Urinary bladder (tissue), 4 donors: Measurements from ENCODE around the gene TIE1. TPM values are rescaled to one million over a fixed set of nuclear protein-coding genes. Genes with fewer than 3 reads are reported as not detected.
"Not testable (repeated sequence)": the region's sequence is repeated elsewhere in the genome, so short reads cannot be mapped to it uniquely, and the experiment has no call there.

Experiments
- DNase-seq: peaks from one replicate; pipeline ENCODE4 v3.0.0-alpha.2; 2015; ENCODE audit errors: extremely low spot score
- H3K27ac ChIP-seq: one replicate; pipeline ENCODE4 v1.5.1; 2013; ENCODE audit warnings: low read depth, mild to moderate bottlenecking, moderate library complexity
- H3K36me3 ChIP-seq: one replicate; pipeline ENCODE4 v1.6.1; 2013; ENCODE audit warnings: mild to moderate bottlenecking, moderate library complexity; ENCODE audit not compliant: insufficient read depth
- H3K4me1 ChIP-seq: one replicate; pipeline ENCODE4 v1.6.1; 2013; ENCODE audit warnings: mild to moderate bottlenecking, moderate library complexity; ENCODE audit not compliant: insufficient read depth
- H3K4me3 ChIP-seq: one replicate; pipeline ENCODE4 v1.5.1; 2013; ENCODE audit warnings: low read depth, low read length
- WGBS: extraction: QIAGEN DNeasy Blood & Tissue Kit; methylation state at CpG from one replicate; pipeline ENCODE4 v1.1.7; 2013; 5-methylcytosine and 5-hydroxymethylcytosine counted together
- polyA plus RNA-seq: library from polyadenylated mRNA; stranded (reverse); fragments of 200-250 nt; gene quantifications from one replicate; pipeline ENCODE4 v1.2.3, GENCODE V29; 2013
- total RNA-seq: library from RNA; depleted of rRNA; stranded (reverse); fragments of >200 nt; gene quantifications from one replicate; pipeline ENCODE4 v1.2.3, GENCODE V29; 2014
- donor health status: healthy with polysubstance abuse.
- donor health status: healthy.

TIE1 gene
- total and polyA plus RNA-seq, 2 donors = 35.2 to 38.5 TPM

- H3K36me3 ChIP-seq = peaks cover 2% of the 10 kb centered on the region
- H3K4me3 ChIP-seq = peak overlapping the region; percentile 87
- DNase-seq = no peak
- H3K4me1 ChIP-seq = no peaks in the 10 kb centered on the region
- 3% methylated on average over 48 of the region's 48 CpGs for WGBS
- peak overlapping the region; percentile 94 for H3K27ac ChIP-seq
Observed at GRCh38 chr1:43367026-43367903, 66.5 kb downstream of the TIE1 start.

GRCh38 chr1:43367904-43368645 lies 67.3 kb downstream of the TIE1 start, which contains the start of gene ELOVL1:
TSS of gene ELOVL1 (minus strand) at chr1:43368011. CDS start at chr1:43365609, 2,402 bp downstream.
- DNase-seq = no peak
- Histone ChIP-seq H3K4me3 (peak within 1 kb of the TSS; percentile 87), H3K27ac (peak within 1 kb of the TSS; percentile 95), H3K36me3 (peaks cover 2% of the 10 kb centered on the region), H3K4me1 (no peaks in the 10 kb centered on the region)
- WGBS = under 1% methylated on average over 58 of the region's 58 CpGs

GRCh38 chr1:43368646-43369020 lies 67.9 kb downstream of the TIE1 start:
- DNase-seq = no peak
- Histone ChIP-seq H3K27ac (no peak overlapping the region), H3K4me3 (peak overlapping the region; percentile 87), H3K36me3 (peaks cover 2% of the 10 kb centered on the region), H3K4me1 (no peaks in the 10 kb centered on the region)
- 17% methylated on average over 6 of the region's 6 CpGs for WGBS

GRCh38 chr1:43369779-43370178 lies 69.0 kb downstream of the TIE1 start:
- not testable (repeated sequence) for H3K4me1 ChIP-seq, H3K4me3 ChIP-seq, H3K36me3 ChIP-seq, H3K27ac ChIP-seq, DNase-seq
- WGBS = over 99% methylated on average over 6 of the region's 6 CpGs

GRCh38 chr1:43370564-43370963 lies 69.8 kb downstream of the TIE1 start:
- Histone ChIP-seq H3K27ac (no peak overlapping the region), H3K4me1 (no peaks in the 10 kb centered on the region), H3K4me3 (no peak overlapping the region), H3K36me3 (no peaks in the 10 kb centered on the region)
- DNase-seq = no peak
- WGBS = 67% methylated on average over 4 of the region's 4 CpGs

GRCh38 chr1:43372172-43372571 lies 71.4 kb downstream of the TIE1 start:
- WGBS = 98% methylated on average over 5 of the region's 5 CpGs
- no peak for DNase-seq
- H3K4me1 ChIP-seq = no peaks in the 10 kb centered on the region
- H3K36me3 ChIP-seq = no peaks in the 10 kb centered on the region
- no peak overlapping the region for H3K4me3 ChIP-seq
- no peak overlapping the region for H3K27ac ChIP-seq

Other genes with a start within 250 kb of the TIE1 start
- 30.3 TPM for gene EBNA1BP2, start 128.7 kb upstream of the TIE1 start, total RNA-seq
- 63.2 TPM for gene EBNA1BP2, start 128.7 kb upstream of the TIE1 start, polyA plus RNA-seq
- 0.11 TPM for gene CFAP57, start 128.7 kb upstream of the TIE1 start, total RNA-seq
- 0.05 TPM for gene CFAP57, start 128.7 kb upstream of the TIE1 start, polyA plus RNA-seq
- 0.32 TPM for gene TMEM125, start 31.0 kb upstream of the TIE1 start, total RNA-seq
- 0.47 TPM for gene TMEM125, start 31.0 kb upstream of the TIE1 start, polyA plus RNA-seq
- 0.90 TPM for gene C1orf210, start 15.4 kb upstream of the TIE1 start, total RNA-seq
- gene C1orf210, start 15.4 kb upstream of the TIE1 start, polyA plus RNA-seq = 1.4 TPM
- not detected for gene MPL, start 36.8 kb downstream of the TIE1 start, total RNA-seq
- gene MPL, start 36.8 kb downstream of the TIE1 start, polyA plus RNA-seq = 0.33 TPM
- 12.3 TPM for gene CDC20, start 58.0 kb downstream of the TIE1 start, total RNA-seq
- 1.7 TPM for gene CDC20, start 58.0 kb downstream of the TIE1 start, polyA plus RNA-seq
- 28.1 TPM for gene ELOVL1, start 67.0 kb downstream of the TIE1 start, total RNA-seq
- gene ELOVL1, start 67.0 kb downstream of the TIE1 start, polyA plus RNA-seq = 108 TPM
- 33.6 TPM for gene MED8, start 88.8 kb downstream of the TIE1 start, total RNA-seq
- 31.5 TPM for gene MED8, start 88.8 kb downstream of the TIE1 start, polyA plus RNA-seq
- gene SZT2, start 88.9 kb downstream of the TIE1 start, total RNA-seq = 42.3 TPM
- gene SZT2, start 88.9 kb downstream of the TIE1 start, polyA plus RNA-seq = 14.9 TPM
- 27.8 TPM for gene HYI, start 152.9 kb downstream of the TIE1 start, total RNA-seq
- 49.3 TPM for gene HYI, start 152.9 kb downstream of the TIE1 start, polyA plus RNA-seq
- 48.7 TPM for gene PTPRF, start 229.9 kb downstream of the TIE1 start, total RNA-seq
- 66.3 TPM for gene PTPRF, start 229.9 kb downstream of the TIE1 start, polyA plus RNA-seq